Smooth muscle cell (in vitro differentiated cells): ENCODE results near the gene CHCHD4. TPM values are rescaled to one million over a fixed set of nuclear protein-coding genes. Genes with fewer than 3 reads are reported as not detected.

Experiments
- DNase-seq: peaks from one replicate; lab custom pipeline; 2025; ENCODE audit not compliant: unreplicated experiment; lab: John Stamatoyannopoulos, UW
- H2AFZ ChIP-seq: fragments of 200-600 bp; sonication (generic); 2 replicates; pipeline ENCODE4 v1.6.0; 2016; ENCODE audit warnings: antibody characterized with exemption, low read depth, mild to moderate bottlenecking
- H3F3A ChIP-seq: fragments of 200-600 bp; sonication (generic); 2 replicates; pipeline ENCODE4 v1.6.0; 2017; ENCODE audit warnings: antibody characterized with exemption, low read depth
- H3K27ac ChIP-seq: fragments of 200-600 bp; sonication (generic); 2 replicates; pipeline ENCODE4 v1.5.1; 2016; ENCODE audit warnings: low read depth, mild to moderate bottlenecking
- H3K27me3 ChIP-seq: fragments of 200-600 bp; sonication (generic); 2 replicates; pipeline ENCODE4 v1.6.1; 2016; ENCODE audit warnings: low read depth, mild to moderate bottlenecking
- H3K36me3 ChIP-seq: fragments of 200-600 bp; sonication (generic); 2 replicates; pipeline ENCODE4 v1.5.1; 2016; ENCODE audit warnings: low read depth
- H3K4me1 ChIP-seq: fragments of 200-600 bp; sonication (generic); 2 replicates; pipeline ENCODE4 v1.5.1; 2016; ENCODE audit warnings: low read depth
- H3K4me2 ChIP-seq: fragments of 200-600 bp; sonication (generic); 2 replicates; pipeline ENCODE4 v1.6.0; 2016; ENCODE audit warnings: mild to moderate bottlenecking
- H3K4me3 ChIP-seq: fragments of 200-600 bp; sonication (generic); 2 replicates; pipeline ENCODE4 v1.5.1; 2016; ENCODE audit warnings: mild to moderate bottlenecking
- H3K79me2 ChIP-seq: fragments of 200-600 bp; sonication (generic); 2 replicates; pipeline ENCODE4 v1.6.0; 2016; ENCODE audit warnings: low read depth, mild to moderate bottlenecking
- H3K9ac ChIP-seq: fragments of 200-600 bp; sonication (generic); 2 replicates; pipeline ENCODE4 v1.6.0; 2016; ENCODE audit warnings: low read depth
- H3K9me3 ChIP-seq: fragments of 200-600 bp; sonication (generic); replicated peaks from 2 replicates; pipeline ENCODE4 v1.5.1; 2016; ENCODE audit warnings: low read depth
- H4K20me1 ChIP-seq: fragments of 200-600 bp; sonication (generic); 2 replicates; pipeline ENCODE4 v1.6.0; 2016; ENCODE audit warnings: low read depth
- CTCF ChIP-seq: fragments of 200-600 bp; sonication (generic); IDR thresholded peaks from 2 replicates; pipeline ENCODE4 v1.5.1; 2017; ENCODE audit warnings: borderline replicate concordance, mild to moderate bottlenecking, antibody characterized with exemption; ENCODE audit not compliant: insufficient read depth, poor library complexity, severe bottlenecking
- WGBS: methylation state at CpG from one replicate; pipeline ENCODE4 v1.1.7; 2016; ENCODE audit warnings: low lambda C conversion rate; 5-methylcytosine and 5-hydroxymethylcytosine counted together
- polyA plus RNA-seq: library from polyadenylated mRNA; unstranded; fragments of >200 nt; fragmentation: Nextera tagmentation; extraction: Ambion mirVana; gene quantifications from 2 replicates; pipeline ENCODE4 v1.2.1, GENCODE V29; 2016
- total RNA-seq: library from RNA; depleted of rRNA; stranded (reverse); fragments of >200 nt; gene quantifications from 2 replicates; pipeline ENCODE4 v1.2.3, GENCODE V29; 2014

The CHCHD4 gene
- total and polyA plus RNA-seq, 2 experiments from 2014 or later: 8.7 to 12.0 TPM

- H4K20me1 ChIP-seq: peaks cover 52% of the 10 kb centered on the region
- H3K36me3 ChIP-seq: peaks cover 3% of the 10 kb centered on the region
- over 99% methylated on average over 6 of the region's 6 CpGs for WGBS
- H3K4me1 ChIP-seq: peaks cover 8% of the 10 kb centered on the region
- H3K4me3 ChIP-seq: no peak overlapping the region
- H3K27me3 ChIP-seq: no peaks in the 10 kb centered on the region
- no peaks in the 10 kb centered on the region for H3K9me3 ChIP-seq
- H2AFZ ChIP-seq: no peak overlapping the region
- no peak for DNase-seq
- peaks cover 35% of the 10 kb centered on the region for H3K79me2 ChIP-seq
- no peak overlapping the region for H3K9ac ChIP-seq
- H3K4me2 ChIP-seq: no peak overlapping the region
- peaks cover 4% of the 10 kb centered on the region for H3F3A ChIP-seq
- no peak overlapping the region for H3K27ac ChIP-seq
- no peak for TF ChIP-seq CTCF
Observed at GRCh38 chr3:14129296-14129695, 4.6 kb upstream of the CHCHD4 start.

- peaks cover 38% of the 10 kb centered on the region for H3K79me2 ChIP-seq
- H3F3A ChIP-seq: peaks cover 4% of the 10 kb centered on the region
- H3K27ac ChIP-seq: no peak overlapping the region
- peaks cover 52% of the 10 kb centered on the region for H4K20me1 ChIP-seq
- WGBS: 97% methylated on average over 5 of the region's 5 CpGs
- no peak overlapping the region for H3K9ac ChIP-seq
- H2AFZ ChIP-seq: no peak overlapping the region
- peaks cover 11% of the 10 kb centered on the region for H3K4me1 ChIP-seq
- TF ChIP-seq CTCF: no peak
- no peak for DNase-seq
- no peak overlapping the region for H3K4me2 ChIP-seq
- H3K36me3 ChIP-seq: peaks cover 3% of the 10 kb centered on the region
- no peaks in the 10 kb centered on the region for H3K27me3 ChIP-seq
- no peaks in the 10 kb centered on the region for H3K9me3 ChIP-seq
- no peak overlapping the region for H3K4me3 ChIP-seq
Observed at GRCh38 chr3:14128724-14129123, 4.1 kb upstream of the CHCHD4 start.

GRCh38 chr3:14127516-14128161, 3.0 kb upstream of the CHCHD4 start:
- Histone ChIP-seq H3K36me3 (peaks cover 3% of the 10 kb centered on the region), H3K4me3 (no peak overlapping the region), H3K27me3 (no peaks in the 10 kb centered on the region), H3K4me2 (no peak overlapping the region), H3K27ac (peak overlapping the region; percentile 85), H3K9ac (no peak overlapping the region), H2AFZ (no peak overlapping the region), H3K4me1 (peaks cover 16% of the 10 kb centered on the region), H3F3A (peaks cover 4% of the 10 kb centered on the region), H4K20me1 (peaks cover 52% of the 10 kb centered on the region), H3K9me3 (no peaks in the 10 kb centered on the region), H3K79me2 (peaks cover 46% of the 10 kb centered on the region)
- no peak for DNase-seq
- no peak for TF ChIP-seq CTCF
- WGBS: 95% methylated on average over 12 of the region's 12 CpGs
